HepG2 (cell line): Measurements from ENCODE around the gene CNRIP1. TPM values are rescaled to one million over a fixed set of nuclear protein-coding genes. Genes with fewer than 3 reads are reported as not detected.

ENCODE experiments used
- ATAC-seq: fragments of 200-7000 bp; cut with Tn5 transposase; 3 replicates; pipeline ENCODE4 v1.9.1; 2020; ENCODE audit warnings: mild to moderate bottlenecking, moderate library complexity
- BruUV-seq: library from RNA; stranded (reverse); fragments of 400-500 nt; replicated peaks from 2 replicates; lab custom pipeline; 2021; lab: Mats Ljungman, UMichigan
- CTCF ChIA-PET: fragments of 300-600 bp; formaldehyde crosslinking; extraction: SDS; loops from one replicate; lab custom pipeline; 2021; ENCODE audit warnings: low total read pairs, inconsistent platforms, low intra/inter-chr PET ratio; lab: Yijun Ruan, JAX
- POLR2A ChIA-PET: fragments of 350-600 bp; sonication (Branson Sonifier 250); formaldehyde crosslinking; loops from one replicate; lab custom pipeline; 2020; ENCODE audit warnings: antibody characterized with exemption, inconsistent platforms; lab: Yijun Ruan, JAX
- DNase-seq: peaks from one replicate; pipeline ENCODE4 v3.0.0-alpha.2; 2015; ENCODE audit warnings: low spot score
- FAIRE-seq: peaks from 3 replicates; lab custom pipeline; 2011; peaks lifted over from hg19 to GRCh38; lab: Jason Lieb, UNC
- H2AFZ ChIP-seq: one replicate; pipeline ENCODE4 v1.6.1; 2011; ENCODE audit warnings: low read length, inconsistent platforms
- H3K27ac ChIP-seq: fragments of 300-600 bp; 3 replicates; pipeline ENCODE4 v1.8.0; 2011; ENCODE audit warnings: mixed run types, mild to moderate bottlenecking, mixed read lengths, low read length, inconsistent platforms; ENCODE audit not compliant: insufficient read depth; ENCODE audit errors: extremely low read length
- H3K27me3 ChIP-seq, 2 experiments: fragments of 200-600 bp in 1 of 2; 2 replicates in 1 of 2; 3 replicates in 1 of 2; pipeline versions ENCODE4 v1.6.0 to v1.8.0; 2011; ENCODE audit warnings: low read length in 2 of 2, mild to moderate bottlenecking in 2 of 2, moderate library complexity in 2 of 2, inconsistent platforms in 1 of 2; ENCODE audit not compliant: insufficient read depth in 2 of 2, control insufficient read depth in 1 of 2
- H3K36me3 ChIP-seq, 2 experiments: fragments of 200-600 bp in 1 of 2; replicated peaks in 1 of 2; 2 replicates in 1 of 2; 3 replicates in 1 of 2; pipeline versions ENCODE4 v1.5.1 to v1.8.0; 2011; ENCODE audit warnings: low read length in 2 of 2, inconsistent platforms in 1 of 2; ENCODE audit not compliant: insufficient read depth in 2 of 2, control insufficient read depth in 1 of 2
- H3K4me1 ChIP-seq: 2 replicates; pipeline ENCODE4 v1.5.1; 2012; ENCODE audit warnings: low read length, inconsistent platforms; ENCODE audit not compliant: insufficient read depth
- H3K4me2 ChIP-seq: 2 replicates; pipeline ENCODE4 v1.6.0; 2011; ENCODE audit warnings: low read depth, low read length, inconsistent platforms
- H3K4me3 ChIP-seq, 3 experiments: fragments of 200-600 bp in 1 of 3; sonication (generic), shearing (Covaris generic) in 1 of 3; replicated peaks in 1 of 3; 2 replicates each; pipeline ENCODE4 v1.5.1; 2011 to 2016; ENCODE audit warnings: low read length in 3 of 3, inconsistent platforms in 2 of 3, low read depth in 2 of 3, mild to moderate bottlenecking in 2 of 3, control low read depth in 1 of 3, mixed read lengths in 1 of 3; ENCODE audit not compliant: insufficient read depth in 1 of 3
- H3K79me2 ChIP-seq: one replicate; pipeline ENCODE4 v1.6.1; 2011; ENCODE audit warnings: low read length, inconsistent platforms; ENCODE audit not compliant: insufficient read depth
- H3K9ac ChIP-seq: 2 replicates; pipeline ENCODE4 v1.6.0; 2011; ENCODE audit warnings: mild to moderate bottlenecking, low read depth, low read length, inconsistent platforms; ENCODE audit not compliant: insufficient read depth
- H3K9me3 ChIP-seq: 2 replicates; pipeline ENCODE4 v1.5.1; 2012; ENCODE audit warnings: mild to moderate bottlenecking, low read length
- H4K20me1 ChIP-seq: 2 replicates; pipeline ENCODE4 v1.6.0; 2011; ENCODE audit warnings: inconsistent platforms, mild to moderate bottlenecking, low read length, moderate library complexity; ENCODE audit not compliant: insufficient read depth
- ARNT ChIP-seq: fragments of 450-650 bp; IDR thresholded peaks from 2 replicates; pipeline ENCODE4 v1.6.1; 2017
- ATRX ChIP-seq: sonication (generic); formaldehyde crosslinking; IDR thresholded peaks from 2 replicates; pipeline ENCODE4 v1.4.0; 2020; ENCODE audit warnings: missing genetic modification reagents, borderline replicate concordance
- BRD4 ChIP-seq: sonication (generic); formaldehyde crosslinking; IDR thresholded peaks from 2 replicates; pipeline ENCODE4 v1.4.0; 2020; ENCODE audit warnings: missing genetic modification reagents
- CBX5 ChIP-seq: sonication (generic); formaldehyde crosslinking; IDR thresholded peaks from 2 replicates; pipeline ENCODE4 v1.4.0; 2020; ENCODE audit warnings: missing genetic modification reagents, borderline replicate concordance
- KAT7 ChIP-seq: IDR thresholded peaks from 2 replicates; pipeline ENCODE4 v1.6.1; 2018; ENCODE audit warnings: borderline replicate concordance, missing compliant biosample characterization
- MTF1 ChIP-seq: sonication (generic); formaldehyde crosslinking; IDR thresholded peaks from 2 replicates; pipeline ENCODE4 v1.5.0; 2020; ENCODE audit warnings: missing genetic modification reagents
- NFKBIZ ChIP-seq: IDR thresholded peaks from 2 replicates; pipeline ENCODE4 v1.6.1; 2018; ENCODE audit warnings: missing genetic modification reagents, missing compliant biosample characterization
- PHF8 ChIP-seq: sonication (generic); formaldehyde crosslinking; IDR thresholded peaks from 2 replicates; pipeline ENCODE4 v1.5.0; 2020; ENCODE audit warnings: missing genetic modification reagents
- SP140L ChIP-seq: sonication (generic); formaldehyde crosslinking; IDR thresholded peaks from 2 replicates; pipeline ENCODE4 v1.4.0; 2020; ENCODE audit warnings: missing genetic modification reagents, borderline replicate concordance
- SP2 ChIP-seq: sonication (generic); formaldehyde crosslinking; IDR thresholded peaks from 2 replicates; pipeline ENCODE4 v1.5.1; 2020; ENCODE audit warnings: mild to moderate bottlenecking, missing genetic modification reagents
- SUZ12 ChIP-seq: fragments of 150-350 bp; IDR thresholded peaks from 2 replicates; pipeline ENCODE4 v1.6.1; 2014; ENCODE audit warnings: low read depth, low read length
- TAF1 ChIP-seq: sonication (generic); formaldehyde crosslinking; IDR thresholded peaks from 2 replicates; pipeline ENCODE4 v1.4.0; 2020; ENCODE audit warnings: missing genetic modification reagents
- U2AF1 ChIP-seq: fragments of 200-400 bp; formaldehyde crosslinking; optimal IDR thresholded peaks from 2 replicates; pipeline ENCODE3; 2017; ENCODE audit warnings: mild to moderate bottlenecking, low read depth, low read length
- ZBTB42 ChIP-seq: sonication (generic); formaldehyde crosslinking; IDR thresholded peaks from 2 replicates; pipeline ENCODE4 v1.5.0; 2020; ENCODE audit warnings: mild to moderate bottlenecking, missing genetic modification reagents
- ZMYM3 ChIP-seq: sonication (generic); formaldehyde crosslinking; IDR thresholded peaks from 2 replicates; pipeline ENCODE4 v1.5.1; 2020; ENCODE audit warnings: mild to moderate bottlenecking, missing genetic modification reagents
- ZNF205 ChIP-seq: IDR thresholded peaks from 2 replicates; pipeline ENCODE4 v1.6.1; 2018; ENCODE audit warnings: missing biosample characterization, missing genetic modification reagents
- ZNF24 ChIP-seq: fragments of 450-650 bp; IDR thresholded peaks from 2 replicates; pipeline ENCODE4 v1.6.1; 2017; ENCODE audit warnings: antibody characterized with exemption, mild to moderate bottlenecking
- ZNF256 ChIP-seq: sonication (generic); formaldehyde crosslinking; conservative IDR thresholded peaks from 2 replicates; pipeline ENCODE4 v1.4.0; 2020; ENCODE audit warnings: missing genetic modification reagents
- ZNF549 ChIP-seq: sonication (generic); formaldehyde crosslinking; IDR thresholded peaks from 2 replicates; pipeline ENCODE4 v1.5.0; 2020; ENCODE audit warnings: missing genetic modification reagents
- ZNF607 ChIP-seq: sonication (generic); formaldehyde crosslinking; IDR thresholded peaks from 2 replicates; pipeline ENCODE4 v1.5.1; 2020; ENCODE audit warnings: missing genetic modification reagents, mild to moderate bottlenecking, borderline replicate concordance
- ZNF672 ChIP-seq: sonication (generic); formaldehyde crosslinking; IDR thresholded peaks from 2 replicates; pipeline ENCODE4 v1.8.1; 2022; ENCODE audit warnings: missing genetic modification reagents
- ZNF713 ChIP-seq: sonication (generic); formaldehyde crosslinking; IDR thresholded peaks from 2 replicates; pipeline ENCODE4 v1.4.0; 2020; ENCODE audit warnings: mild to moderate bottlenecking, missing genetic modification reagents
- ZNF770 ChIP-seq: sonication (generic); formaldehyde crosslinking; IDR thresholded peaks from 2 replicates; pipeline ENCODE4 v1.5.0; 2020; ENCODE audit warnings: mild to moderate bottlenecking, missing genetic modification reagents
- ZNF772 ChIP-seq: sonication (generic); formaldehyde crosslinking; IDR thresholded peaks from 2 replicates; pipeline ENCODE4 v1.5.0; 2020; ENCODE audit warnings: mild to moderate bottlenecking, missing genetic modification reagents
- WGBS: methylation state at CpG from one replicate; pipeline ENCODE4 v1.1.6; 2017; ENCODE audit warnings: low lambda C conversion rate; 5-methylcytosine and 5-hydroxymethylcytosine counted together
- in situ Hi-C: cut with HindIII; loops from 2 replicates; pipeline ENCODE4 v1.10.0; 2017; ENCODE audit warnings: low pct_unique_long_range_greater_than_20kb; ENCODE audit not compliant: extremely low pct_ligation_motif_present
- intact Hi-C: fragments of 100-400 bp; cut with micrococcal nuclease; formaldehyde crosslinking; loops from one replicate; pipeline ENCODE4 v1.10.0; 2022; ENCODE audit not compliant: unreplicated experiment
- polyA plus RNA-seq, 8 experiments: library from polyadenylated mRNA; depleted of rRNA in 3 of 8; stranded (reverse) in 7 of 8; unstranded in 1 of 8; fragments of >200 nt; fragmentation: Illumina TruSeq in 4 of 8; extraction: Trizol in 4 of 8; gene quantifications; 2 replicates each; pipeline versions ENCODE4 v1.2.1 to v1.2.3, GENCODE V29; 2011 to 2016; ENCODE audit warnings: low read depth in 4 of 8, missing spikeins in 1 of 8, mixed read lengths in 1 of 8; ENCODE audit not compliant: insufficient read depth in 1 of 8
- total RNA-seq, 5 experiments: library from RNA; depleted of rRNA; stranded (reverse); fragments of >200 nt; fragmentation: Illumina TruSeq; extraction: Trizol; gene quantifications; 2 replicates each; pipeline ENCODE4 v1.2.3, GENCODE V29; 2016; ENCODE audit warnings: low read depth in 1 of 5

Gene CNRIP1
- total and polyA plus RNA-seq, 2 of the 13 experiments (the other 11 are each of a cell fraction or from before 2014, with no cell fraction given): not detected

- H2AFZ ChIP-seq: peak within 1 kb of the TSS; percentile 58
- H3K36me3 ChIP-seq: peaks cover 0 to 11% of the 10 kb centered on the region in 2 experiments; a peak in 2 of 5 replicates
- ChIA-PET CTCF (no interaction called here), POLR2A (interaction anchor here (0.6 to 3.8 kb wide), 13 partner anchors 27 to 1819 kb away, joined by 3 to 26 read pairs (median 4); partner anchors contain the start of genes C1D and PNO1)
- H3K4me3 ChIP-seq: peak within 1 kb of the TSS; percentile 83 to 97 (median 97)
- no peaks in the 10 kb centered on the region for H3K9me3 ChIP-seq
- peak within 1 kb of the TSS; percentile 95 for H3K9ac ChIP-seq
- ATAC-seq: peak; percentile 91
- peaks cover 41% of the 10 kb centered on the region for H3K4me1 ChIP-seq
- TSS peak; percentile 92 for BruUV-seq
- H3K4me2 ChIP-seq: peak within 1 kb of the TSS; percentile 95
- no peak for FAIRE-seq
- H3K27me3 ChIP-seq: no peaks in the 10 kb centered on the region; a peak in 1 of 5 replicates
- peaks cover 34% of the 10 kb centered on the region for H4K20me1 ChIP-seq
- peak; percentile 91 for DNase-seq
- in situ Hi-C loops (no loop called here), intact Hi-C loops (loop anchor here (1.0 to 5.0 kb wide), 3 partner anchors 65 to 190 kb away; partner anchors contain the start of genes C1D and PNO1)
- WGBS: 1% methylated on average over 50 of the region's 79 CpGs
- peak within 1 kb of the TSS; percentile 94 for H3K27ac ChIP-seq
- H3K79me2 ChIP-seq: peaks cover 53% of the 10 kb centered on the region
- TF ChIP-seq MTF1 (CRISPR knock-in tag) (no peak), SUZ12 (no peak), ZNF713 (CRISPR knock-in tag) (0 out of 2 replicates have a peak, but pooled peaks have one; percentile 76), NFKBIZ (CRISPR knock-in tag) (no peak), ZNF205 (CRISPR knock-in tag) (peak; percentile 50), ZMYM3 (peak; percentile 69; the same call in 1 of the 2 replicates), U2AF1 (no peak), ZNF256 (no peak), ARNT (no peak), BRD4 (CRISPR knock-in tag) (peak; percentile 84), ZBTB42 (CRISPR knock-in tag) (peak; percentile 48; the same call in 1 of the 2 replicates), TAF1 (CRISPR knock-in tag) (peak; percentile 91), ZNF607 (CRISPR knock-in tag) (peak; percentile 96), ZNF672 (no peak), CBX5 (no peak; the same call in 1 of the 2 replicates), PHF8 (CRISPR knock-in tag) (peak; percentile 88), SP140L (peak; percentile 58; the same call in 1 of the 2 replicates), KAT7 (CRISPR knock-in tag) (peak; percentile 75; the same call in 1 of the 2 replicates), ZNF549 (CRISPR knock-in tag) (no peak), ZNF24 (no peak), ZNF772 (CRISPR knock-in tag) (peak; percentile 94), ZNF770 (CRISPR knock-in tag) (peak; percentile 37; the same call in 1 of the 2 replicates), SP2 (CRISPR knock-in tag) (peak; percentile 78), ATRX (CRISPR knock-in tag) (0 out of 2 replicates have a peak, but pooled peaks have one; percentile 50)
These were observed 67.1 kb downstream of the CNRIP1 start, which contains the start of gene PPP3R1 for GRCh38 chr2:68252400-68253218. Gene PPP3R1 (minus strand): TSS chr2:68252532. CDS start chr2:68252127, 405 bp downstream.
